ENCODE results near the gene HPF1. TPM values are rescaled to one million over a fixed set of nuclear protein-coding genes. Genes with fewer than 3 reads are reported as not detected.

The HPF1 gene
- total and polyA plus RNA-seq, 7 donors: 13.2 to 44.7 (median 17.3) TPM

DNA sequence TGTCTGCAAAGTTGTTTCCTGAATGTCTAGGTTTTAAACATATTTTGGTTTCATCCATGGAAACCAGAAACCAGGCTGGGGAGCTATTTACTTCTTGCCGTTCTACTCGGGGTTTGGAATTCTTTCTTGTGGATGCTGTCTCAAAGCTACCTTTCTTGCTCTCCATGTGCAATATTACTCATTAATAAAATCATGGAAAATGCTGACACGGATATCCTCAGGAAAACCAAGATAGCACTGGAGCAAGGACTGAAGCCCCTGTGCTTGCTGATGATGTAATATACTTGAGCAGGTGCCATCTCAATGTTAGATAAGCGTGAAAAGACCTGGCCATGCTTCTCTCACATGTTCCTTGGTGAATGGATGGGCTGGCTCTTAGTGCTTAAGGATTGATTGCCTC is 41.5 kb upstream of the HPF1 start:
- 52 to 70% (median 68%) methylated on average over 4 of the region's 4 CpGs for WGBS, 3 donors
- Histone ChIP-seq H3K27ac (no peak overlapping the region), H3K9me3 (no peaks in the 10 kb centered on the region), H3K36me3 (ENCODE audit: insufficient read depth in 1 of 2, low read depth in 1 of 2) (no peaks in the 10 kb centered on the region), H3K4me3 (no peak overlapping the region), H3K27me3 (ENCODE audit: insufficient read depth in 3 of 3, low read length in 2 of 3) (peaks cover 0 to 5% (median 0%) of the 10 kb centered on the region in 3 donors), H3K4me1 (no peaks in the 10 kb centered on the region)
- no peak for ATAC-seq
- intact Hi-C loops (cut with DNase I): no loop called here
- DNase-seq: no peak
- TF ChIP-seq CTCF (IDR thresholded peaks at IDR 0.05): no peak

- 43 to 54% (median 51%) methylated on average over 4 of the region's 4 CpGs for WGBS, 3 donors
- no peak for ATAC-seq
Observed at GRCh38 chr4:169795585-169795984, 37.8 kb upstream of the HPF1 start.

DNA sequence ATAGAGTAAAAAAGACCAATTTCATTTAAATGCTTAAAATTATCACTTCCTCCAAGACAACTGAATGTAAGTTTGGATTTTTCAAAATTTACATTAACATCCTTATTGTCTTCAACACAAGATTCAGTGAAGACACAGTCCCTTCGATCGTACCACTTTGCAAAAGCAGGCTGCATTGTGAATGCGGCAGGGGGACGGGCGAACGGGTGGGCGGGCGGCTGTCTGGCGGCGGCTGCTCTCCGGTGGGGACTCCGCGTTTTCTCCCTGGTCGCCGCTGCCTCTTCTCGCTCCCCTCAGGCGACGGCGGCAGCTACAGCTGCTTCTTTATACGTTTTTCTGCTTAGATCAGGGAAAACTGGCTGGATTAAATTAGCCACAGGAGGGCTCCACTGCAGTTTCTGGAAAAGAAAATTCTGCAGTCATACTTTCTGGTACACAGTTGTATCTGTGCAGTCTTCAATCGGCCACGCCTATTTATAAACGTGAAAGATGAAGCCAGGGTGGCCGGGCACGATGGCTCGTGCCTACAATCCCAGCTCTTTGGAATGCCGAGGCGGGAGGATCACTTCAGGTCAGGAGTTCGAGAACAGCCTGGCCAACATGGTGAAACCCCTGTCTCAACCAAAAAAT is 33.9 kb upstream of the HPF1 start:
- peak in 1 of 2 donors; percentile 53 for DNase-seq
- Histone ChIP-seq H3K27me3 (ENCODE audit: insufficient read depth in 3 of 3, low read length in 2 of 3) (peaks cover 3 to 53% (median 14%) of the 10 kb centered on the region in 3 donors), H3K27ac (no peak overlapping the region), H3K36me3 (ENCODE audit: insufficient read depth in 1 of 2, low read depth in 1 of 2) (no peaks in the 10 kb centered on the region), H3K4me3 (peak overlapping the region; percentile 54), H3K4me1 (peaks cover 3% of the 10 kb centered on the region), H3K9me3 (no peaks in the 10 kb centered on the region)
- peak in 3 of 4 donors; percentile 25 to 75 (median 36) for ATAC-seq
- peak; percentile 35 for TF ChIP-seq CTCF (IDR thresholded peaks at IDR 0.05)
- 3 to 8% (median 3%) methylated on average over 29 of the region's 29 CpGs for WGBS, 3 donors
- intact Hi-C loops (cut with DNase I): no loop called here

More at GRCh38 chr4:169795585-169795984, 37.8 kb upstream of the HPF1 start:
- intact Hi-C loops (cut with DNase I): no loop called here
- Histone ChIP-seq H3K36me3 (ENCODE audit: insufficient read depth in 1 of 2, low read depth in 1 of 2) (no peaks in the 10 kb centered on the region), H3K27ac (no peak overlapping the region), H3K4me3 (no peak overlapping the region), H3K9me3 (no peaks in the 10 kb centered on the region), H3K4me1 (peaks cover 3% of the 10 kb centered on the region), H3K27me3 (ENCODE audit: insufficient read depth in 3 of 3, low read length in 2 of 3) (peaks cover 0 to 17% (median 0%) of the 10 kb centered on the region in 3 donors)
- no peak for DNase-seq
- TF ChIP-seq CTCF (IDR thresholded peaks at IDR 0.05): no peak

DNA sequence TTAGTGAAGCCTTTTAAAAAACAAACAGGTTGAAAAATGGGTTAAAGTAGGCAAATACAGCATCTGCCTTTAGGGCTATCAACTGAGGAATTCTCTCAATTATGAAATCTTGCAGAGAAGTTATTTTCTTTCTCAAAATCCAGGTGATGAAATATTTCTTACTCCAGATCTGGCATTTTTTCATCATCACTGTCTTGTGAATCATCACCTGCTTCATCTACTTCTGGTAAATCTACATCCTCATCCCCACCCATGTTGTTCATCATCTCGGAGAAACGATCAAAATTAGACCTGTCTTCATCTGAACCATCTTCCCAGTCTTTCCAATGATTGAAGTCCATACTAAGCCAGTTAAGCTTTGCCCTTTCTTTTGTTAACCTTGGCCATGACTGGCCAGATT is 33.3 kb upstream of the HPF1 start:
- Histone ChIP-seq H3K27me3 (ENCODE audit: insufficient read depth in 3 of 3, low read length in 2 of 3) (peaks cover 3 to 54% (median 17%) of the 10 kb centered on the region in 3 donors), H3K36me3 (ENCODE audit: insufficient read depth in 1 of 2, low read depth in 1 of 2) (no peaks in the 10 kb centered on the region), H3K4me3 (peak overlapping the region; percentile 54), H3K4me1 (peaks cover 3% of the 10 kb centered on the region), H3K9me3 (no peaks in the 10 kb centered on the region), H3K27ac (no peak overlapping the region)
- no peak for ATAC-seq
- WGBS, 3 donors: 48 to 66% (median 51%) methylated on average over 2 of the region's 2 CpGs
- no peak for DNase-seq
- no peak for TF ChIP-seq CTCF (IDR thresholded peaks at IDR 0.05)
- intact Hi-C loops (cut with DNase I): no loop called here

All from psoas muscle (tissue), 8 donors.